Activated CD8-positive, alpha-beta memory T cell treated with anti-CD3 and anti-CD28 coated beads for 48 hours (primary cell): ENCODE data around the gene TEPSIN.

Experiments used
- DNase-seq, 3 experiments: peaks; one replicate each; pipeline ENCODE4 v3.0.0-alpha.2; 2020; ENCODE audit warnings: low read depth in 2 of 3, low spot score in 2 of 3

TEPSIN gene

DNA sequence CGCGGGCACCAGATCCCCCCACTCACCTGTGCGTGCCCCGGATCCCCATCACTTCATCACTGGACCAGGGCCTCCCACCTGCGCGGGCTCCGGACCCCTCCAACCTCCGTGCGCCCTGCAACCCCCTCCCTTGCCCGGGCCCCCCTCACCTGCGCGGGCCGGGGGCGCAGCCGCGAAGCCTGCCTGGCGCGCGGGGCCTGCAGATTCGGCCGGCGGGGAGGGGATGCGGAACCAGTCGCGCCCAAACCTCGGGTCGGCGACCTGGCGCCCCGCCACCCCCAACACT is 16.3 kb downstream of the TEPSIN start:
- no peak for DNase-seq

DNA sequence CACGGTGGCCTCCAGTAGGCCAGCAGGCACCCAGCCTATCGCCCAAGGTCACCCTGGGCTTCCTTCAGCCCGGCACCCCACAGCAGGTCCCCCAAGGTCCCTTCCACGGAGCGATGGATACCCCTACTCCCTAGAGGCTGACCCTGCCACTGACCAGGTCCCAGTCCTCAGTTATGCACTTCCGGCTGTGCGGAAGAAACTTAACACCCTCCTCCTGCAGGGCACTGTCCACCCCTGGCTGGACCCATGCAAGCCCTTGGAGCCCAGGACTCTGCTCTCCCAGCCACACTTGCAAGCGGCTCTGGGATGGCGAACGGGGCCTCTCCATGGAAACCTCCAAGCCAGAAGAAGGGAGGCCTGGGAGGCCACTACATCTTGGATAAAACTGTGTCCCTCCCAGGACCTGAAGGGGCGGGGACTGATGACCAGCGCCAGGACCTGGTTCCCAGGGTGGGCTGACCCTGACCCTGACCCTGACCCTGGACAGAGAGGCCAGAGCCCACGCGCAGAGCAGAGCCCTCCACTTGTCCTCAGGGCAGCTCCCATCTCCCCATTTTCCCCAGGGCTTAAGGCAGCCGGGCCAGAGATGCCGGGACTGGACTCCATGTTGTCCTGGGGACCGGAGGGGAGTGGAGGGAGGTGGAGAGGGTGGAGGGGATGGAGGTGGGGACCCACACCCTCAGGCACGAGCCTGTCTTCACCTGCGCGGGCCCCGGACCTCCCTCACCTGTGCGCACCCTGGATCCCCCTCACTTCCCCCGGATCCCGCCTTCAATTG is 16.8 kb downstream of the TEPSIN start:
- DNase-seq, result no peak

DNA sequence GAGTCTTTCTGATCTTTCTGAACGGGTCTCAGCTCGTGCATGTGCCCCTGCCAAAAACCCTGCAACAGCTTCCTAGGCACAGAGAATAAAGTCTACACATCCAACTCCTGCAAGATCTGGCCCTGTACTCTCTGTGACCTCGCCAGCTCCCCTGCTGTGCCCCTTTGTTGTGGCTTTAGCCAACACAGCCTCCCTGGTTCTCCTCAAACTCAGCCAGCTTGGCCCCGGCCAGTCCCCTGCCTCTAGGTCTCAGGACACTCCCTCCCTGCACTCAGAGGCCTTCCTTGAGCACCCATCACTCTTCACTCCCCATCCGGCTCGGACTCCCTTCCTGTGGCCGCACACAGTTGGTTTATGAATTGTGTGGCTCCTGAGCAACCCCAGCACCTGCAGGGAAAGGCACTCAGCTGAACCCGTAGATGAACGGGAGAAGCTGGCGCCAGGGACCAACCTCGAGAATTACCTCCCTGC is 17.4 kb downstream of the TEPSIN start:
- DNase-seq, result no peak

DNA sequence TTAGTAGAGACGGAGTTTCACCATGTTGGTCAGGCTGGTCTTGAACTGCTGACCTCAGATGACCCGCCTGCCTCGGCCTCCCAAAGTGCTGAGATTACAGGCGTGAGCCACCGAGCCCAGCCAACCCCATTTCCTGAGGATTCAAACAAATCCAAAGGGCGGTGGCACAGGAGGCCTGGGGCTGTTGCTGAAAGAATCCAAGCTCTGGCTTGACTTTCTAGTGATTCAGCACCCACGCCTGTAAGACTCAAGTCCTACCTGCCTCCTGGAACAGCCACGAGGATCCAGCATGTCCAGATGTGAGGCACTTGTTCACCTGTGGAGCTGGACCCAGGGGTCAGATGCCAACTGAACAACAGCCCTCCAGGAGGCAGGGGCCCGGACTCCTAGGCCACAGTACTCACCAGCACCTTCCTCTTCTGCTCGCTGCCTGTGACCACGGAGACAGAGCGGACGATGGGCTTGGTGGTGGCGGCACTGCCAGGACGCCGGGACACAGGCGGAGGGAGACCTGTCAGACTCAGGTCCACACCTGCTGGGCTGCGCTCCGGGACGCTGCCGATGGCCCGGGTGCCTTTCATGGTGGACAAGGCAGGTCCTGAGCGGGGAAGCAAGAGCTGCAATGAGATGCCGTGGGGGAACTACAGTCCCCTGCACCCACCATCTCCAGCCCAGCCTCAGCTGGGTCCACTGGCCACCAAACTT is 19.2 kb downstream of the TEPSIN start:
- DNase-seq, result no peak

DNA sequence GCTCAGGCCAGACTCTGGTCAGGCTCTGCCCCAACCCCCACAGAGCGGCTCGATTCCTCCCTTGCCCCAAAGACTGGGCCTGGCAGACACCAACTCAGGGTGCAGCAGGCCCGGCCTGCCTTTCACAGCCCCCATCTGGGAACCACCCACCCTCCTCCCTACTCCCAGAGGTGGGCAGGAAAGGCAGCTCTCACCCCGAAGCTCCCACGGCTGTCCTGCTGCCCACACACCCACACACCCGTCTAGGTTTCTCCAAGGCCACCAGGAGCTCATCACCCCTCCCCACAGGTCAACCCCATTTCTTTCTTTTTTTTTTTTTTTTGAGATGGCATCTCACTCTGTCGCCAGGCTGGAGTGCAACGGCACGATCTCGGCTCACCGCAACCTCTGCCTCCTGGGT is 19.9 kb downstream of the TEPSIN start:
- no peak for DNase-seq

DNA sequence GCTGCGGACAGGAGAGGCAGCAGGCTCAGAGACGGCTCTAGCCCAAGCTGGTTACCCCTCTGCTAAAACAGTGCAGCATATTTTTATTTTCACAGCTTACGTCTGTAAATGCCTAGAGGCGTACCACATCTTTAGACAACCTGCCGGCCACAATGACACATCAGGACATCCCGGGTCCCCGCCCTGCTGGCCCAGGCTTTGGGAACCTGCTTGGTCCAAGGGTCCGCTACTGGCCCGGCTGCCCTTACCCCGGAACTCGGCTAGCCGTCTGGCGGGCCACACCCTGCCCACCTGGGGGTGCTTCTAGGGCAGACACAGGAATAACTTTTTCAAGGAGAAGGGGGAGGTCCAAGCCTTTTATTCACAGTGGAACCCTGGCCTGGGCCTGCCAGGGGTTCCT is 20.4 kb downstream of the TEPSIN start:
- no peak for DNase-seq

DNA sequence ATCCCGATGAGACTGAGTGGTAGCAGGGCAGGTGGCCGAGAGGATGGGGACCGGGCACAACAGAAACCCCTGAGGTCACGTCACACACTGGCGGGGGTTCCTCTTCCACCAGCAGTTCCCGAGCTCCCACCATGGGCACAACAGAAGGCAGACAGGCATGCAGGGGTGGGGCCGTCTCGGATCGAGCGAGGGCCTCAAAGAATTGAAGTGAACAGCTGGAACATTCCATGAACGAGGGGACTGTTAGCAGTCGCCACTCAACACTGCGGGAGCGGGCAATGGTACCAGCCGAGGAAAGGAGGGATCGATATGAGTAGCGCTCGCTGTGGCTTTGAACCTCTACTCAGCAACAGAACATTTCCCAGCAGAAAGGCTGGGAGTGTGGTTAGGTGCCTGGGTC is 21.4 kb downstream of the TEPSIN start:
- no peak for DNase-seq

DNA sequence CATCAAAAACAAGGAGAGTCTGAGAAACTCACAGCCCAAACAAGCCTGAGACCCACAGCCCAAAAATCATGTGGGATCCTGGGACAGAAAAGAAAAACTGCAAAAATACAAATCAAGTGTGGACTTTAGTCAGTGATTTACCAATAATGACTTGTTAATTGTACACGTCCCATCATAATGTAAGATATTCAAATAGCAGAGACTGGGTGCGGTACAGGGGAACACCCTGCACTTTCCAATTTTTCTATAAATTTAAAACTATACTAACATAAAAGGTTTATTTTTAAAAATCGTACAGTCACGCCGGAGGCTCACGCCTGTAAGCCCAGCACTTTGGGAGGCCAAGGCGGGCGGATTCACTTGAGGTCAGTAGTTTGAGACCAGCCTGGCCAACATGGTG is 24.9 kb downstream of the TEPSIN start:
- DNase-seq, result no peak

DNA sequence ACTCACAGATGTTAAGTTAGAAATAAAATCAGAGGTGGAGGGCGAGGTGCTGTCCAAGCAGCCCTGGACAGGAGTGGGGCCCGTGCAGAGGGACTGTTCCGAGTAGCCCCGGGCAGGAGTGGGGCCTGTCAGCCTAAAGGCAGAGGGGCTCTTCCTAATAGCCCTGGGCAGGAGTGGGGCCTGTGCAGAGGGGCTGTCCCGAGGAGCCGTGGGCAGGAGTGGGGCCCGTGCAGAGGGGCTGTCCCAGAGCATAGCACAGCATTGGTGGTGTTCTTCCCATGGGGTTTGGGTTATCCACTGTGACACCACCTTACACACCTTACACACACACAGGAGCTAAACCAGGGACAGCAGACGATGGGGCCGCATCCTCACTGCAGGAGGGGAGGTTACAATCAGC is 26.5 kb downstream of the TEPSIN start:
- DNase-seq, result no peak

DNA sequence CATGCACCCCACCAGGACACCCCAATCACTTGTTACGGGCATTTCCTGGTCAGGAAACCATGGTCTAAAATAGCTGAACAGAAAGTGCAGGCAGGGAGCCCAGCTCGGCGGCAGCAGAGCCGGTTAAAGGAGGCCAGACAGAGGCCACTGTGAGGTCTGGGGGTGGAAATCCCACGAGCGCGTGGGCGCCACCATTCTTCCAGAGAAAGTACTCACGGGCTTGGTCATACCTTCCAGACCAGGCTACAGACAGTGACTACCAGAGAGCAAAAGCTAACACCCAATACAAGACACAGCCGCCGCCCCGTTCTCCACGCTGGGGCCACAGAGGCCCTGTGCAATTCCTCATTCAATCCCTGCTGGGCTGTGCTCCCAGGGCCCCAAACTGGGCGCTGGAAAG is 28.0 kb downstream of the TEPSIN start:
- DNase-seq, result no peak

DNA sequence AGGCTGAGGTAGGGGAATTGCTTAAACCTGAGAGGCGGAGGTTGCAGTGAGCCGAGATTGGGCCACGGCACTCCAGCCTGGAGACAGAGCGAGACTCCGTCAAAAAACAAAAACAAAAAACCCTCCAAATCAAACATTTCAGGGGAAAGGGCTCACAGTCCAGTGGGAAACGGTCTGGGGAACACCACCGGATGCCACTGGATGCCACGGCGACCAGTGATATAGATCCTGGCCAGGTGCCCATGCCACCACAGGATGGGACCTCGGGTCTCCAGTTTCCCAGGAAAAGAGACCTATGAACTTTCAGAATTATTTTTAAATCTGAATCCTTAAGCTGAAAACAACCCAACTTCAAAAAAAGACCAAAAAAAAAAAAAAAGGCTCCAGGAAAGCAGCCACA is 28.4 kb downstream of the TEPSIN start:
- DNase-seq, result no peak

DNA sequence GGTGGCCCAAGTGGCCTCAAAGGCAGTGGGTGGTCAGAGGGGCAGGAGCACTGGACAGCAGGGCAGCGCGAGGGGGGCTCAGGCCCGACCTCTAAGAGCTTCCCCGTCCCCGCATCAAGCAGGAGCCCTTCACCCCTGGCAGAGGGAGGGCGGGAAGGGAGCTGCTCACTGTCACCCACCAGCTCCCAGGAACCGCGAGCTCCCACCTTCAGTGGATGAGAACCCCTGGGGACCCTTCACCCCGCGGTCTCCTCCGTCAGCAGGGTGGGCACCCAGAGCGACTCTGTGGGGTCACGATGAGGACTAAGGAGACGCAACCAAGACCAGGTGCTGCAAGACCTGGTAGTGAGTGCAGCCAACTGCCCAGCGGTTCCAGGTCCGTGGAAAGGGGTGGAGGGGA is 29.7 kb downstream of the TEPSIN start:
- no peak for DNase-seq

DNA sequence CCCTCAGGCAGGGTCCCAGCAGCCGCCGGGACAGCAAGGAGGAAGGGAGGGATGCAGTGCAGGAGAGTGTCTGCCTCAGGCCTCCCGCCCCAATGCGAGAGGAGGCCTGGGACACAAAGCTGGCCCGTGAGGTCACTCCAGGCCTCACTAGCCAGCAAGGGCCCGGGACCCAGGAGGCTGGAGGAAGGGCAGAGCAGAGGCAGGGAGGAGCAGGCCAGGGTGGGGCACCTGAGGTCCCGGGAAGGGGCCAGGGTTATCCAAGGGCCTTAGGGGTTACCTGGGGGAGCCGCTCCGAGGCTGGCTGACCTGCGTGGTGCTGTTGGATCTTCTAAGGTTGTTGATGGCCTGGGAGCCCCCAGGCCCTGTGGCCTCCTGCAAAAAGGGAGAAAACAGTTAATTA is 30.2 kb downstream of the TEPSIN start:
- DNase-seq, result no peak

DNA sequence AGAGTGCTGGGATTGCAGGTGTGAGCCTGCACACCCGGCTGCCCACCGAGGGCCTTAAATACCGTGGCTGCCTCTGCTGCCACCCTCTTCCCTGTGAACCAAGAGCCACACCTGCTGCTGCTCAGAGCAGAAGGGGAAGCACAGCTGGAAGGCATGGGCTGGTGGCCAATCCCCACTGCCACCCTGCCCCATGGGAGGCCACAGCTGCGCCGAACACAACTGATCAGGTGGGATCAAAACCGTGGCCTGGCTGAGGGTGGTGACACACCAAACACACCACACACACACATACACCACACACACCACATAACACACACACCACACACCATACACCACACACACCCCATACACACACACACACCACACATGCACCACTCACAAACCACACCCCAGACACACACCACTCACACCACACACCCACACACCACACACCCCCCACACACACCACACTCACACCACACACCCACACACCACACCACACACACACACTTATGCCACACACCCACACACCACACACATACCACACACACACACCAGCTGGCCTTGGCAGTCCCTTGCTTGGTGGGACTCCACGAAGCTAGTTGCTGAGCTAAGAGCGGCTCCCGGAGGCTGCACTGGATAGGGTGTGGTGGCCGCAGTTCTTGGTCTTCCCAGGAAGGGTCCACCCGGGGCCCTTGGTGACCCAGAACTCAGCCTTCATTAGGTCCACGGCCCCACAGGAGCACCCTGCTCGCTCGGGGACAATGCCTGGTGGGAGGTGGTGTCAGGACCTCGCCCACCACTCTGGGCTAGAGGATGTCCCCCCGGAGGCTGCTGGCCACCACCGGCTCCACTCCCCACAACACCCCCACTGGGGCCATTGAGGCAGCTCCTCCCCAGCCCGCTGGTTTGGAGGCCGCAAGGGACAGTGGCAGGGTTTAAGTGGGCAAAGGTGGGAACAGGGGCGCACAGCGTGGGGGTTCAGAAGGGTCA is 31.0 kb downstream of the TEPSIN start:
- DNase-seq, result no peak

DNA sequence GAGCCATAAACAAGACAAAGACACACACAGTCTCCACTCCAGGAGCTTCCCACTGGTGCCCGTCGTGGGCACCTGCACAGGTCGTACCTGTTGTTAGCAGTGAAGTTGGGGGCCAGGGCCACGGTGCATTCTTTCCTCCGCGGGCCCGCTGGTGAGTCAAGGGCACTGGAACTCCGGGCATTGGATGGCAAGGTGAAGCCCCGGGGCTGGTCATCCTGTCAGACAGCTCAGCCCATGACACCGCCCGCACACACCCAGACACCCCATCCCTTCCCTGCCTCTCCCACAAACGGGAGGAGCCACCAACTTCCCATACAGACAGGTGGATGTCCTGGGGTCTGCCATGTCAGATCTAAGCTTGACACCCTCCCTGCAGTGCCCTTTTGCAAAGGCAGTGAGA is 32.2 kb downstream of the TEPSIN start:
- no peak for DNase-seq

DNA sequence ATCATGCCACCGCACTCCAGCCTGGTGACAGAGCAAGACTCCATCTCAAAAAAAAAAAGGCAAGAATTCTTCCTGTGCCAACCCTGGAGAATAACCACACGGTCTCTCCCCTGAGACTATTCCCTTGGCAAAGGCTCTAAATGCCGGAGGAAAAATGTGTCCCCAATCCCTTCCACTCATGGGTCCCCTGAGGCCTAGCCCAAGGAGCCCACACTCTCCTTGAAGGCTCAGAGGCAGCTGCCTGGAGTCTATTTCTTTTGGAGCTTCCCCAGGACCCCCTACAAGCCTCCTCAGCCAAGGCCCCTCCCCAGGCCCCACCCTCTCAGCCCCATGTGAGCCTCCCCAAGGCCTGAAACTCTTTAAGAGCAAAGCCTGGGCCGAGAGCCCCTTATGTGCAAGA is 32.7 kb downstream of the TEPSIN start:
- no peak for DNase-seq

DNA sequence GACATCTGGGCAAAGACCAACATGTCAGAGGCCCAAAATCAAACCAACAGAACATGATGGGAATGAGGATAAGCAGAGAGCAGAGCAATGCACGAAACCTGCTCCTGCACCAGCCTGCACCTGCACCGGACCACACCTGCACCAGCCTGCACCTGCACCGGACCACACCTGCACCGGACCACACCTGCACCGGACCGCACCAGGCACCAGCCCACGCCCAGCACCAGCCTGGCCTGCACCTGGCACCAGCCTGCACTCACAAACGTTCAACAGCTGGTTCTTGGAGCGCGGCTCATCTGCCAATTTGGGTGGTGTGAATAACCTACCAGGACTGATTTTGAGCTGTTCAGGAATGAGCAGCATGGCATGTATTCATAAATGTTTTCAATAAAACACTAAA is 34.3 kb downstream of the TEPSIN start:
- no peak for DNase-seq

DNA sequence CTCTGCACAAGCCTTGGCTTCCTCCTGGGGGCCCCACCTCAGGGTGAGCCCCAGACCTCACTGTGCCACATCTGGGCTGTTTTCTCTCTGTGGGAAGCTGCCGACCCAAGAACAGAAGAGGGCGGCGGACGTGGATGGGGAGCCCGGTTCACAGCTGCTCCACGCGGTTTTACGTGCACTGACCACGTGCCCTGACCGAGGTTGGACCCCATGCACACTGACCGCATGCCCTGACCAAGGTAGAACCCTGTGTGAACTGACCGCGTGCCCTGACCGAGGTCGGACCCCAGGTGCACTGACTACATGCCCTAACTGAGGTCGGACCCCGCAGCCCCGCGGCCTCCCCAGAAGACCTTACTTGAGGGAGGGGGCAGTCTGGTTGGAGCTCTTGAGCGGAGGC is 35.7 kb downstream of the TEPSIN start:
- no peak for DNase-seq

DNA sequence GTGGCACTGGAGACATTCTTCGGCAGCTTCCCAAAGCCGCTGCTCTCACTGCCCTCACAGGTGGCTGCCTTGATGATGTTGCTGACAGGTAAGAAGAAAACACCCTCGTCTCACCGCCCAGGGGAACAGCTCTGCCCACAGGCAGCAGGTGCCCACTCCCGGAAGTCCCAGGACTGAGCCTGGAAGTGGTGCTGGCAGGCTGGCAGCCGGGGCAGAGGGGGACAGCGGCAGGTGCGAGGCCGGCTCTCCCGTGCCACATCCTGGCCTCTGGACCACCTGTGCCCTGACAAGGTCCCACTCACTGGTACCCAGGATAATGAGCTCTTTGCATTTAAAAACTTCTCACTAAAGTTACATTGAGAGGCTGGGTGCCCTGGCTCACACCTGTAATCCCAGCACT is 36.5 kb downstream of the TEPSIN start:
- DNase-seq, result no peak

DNA sequence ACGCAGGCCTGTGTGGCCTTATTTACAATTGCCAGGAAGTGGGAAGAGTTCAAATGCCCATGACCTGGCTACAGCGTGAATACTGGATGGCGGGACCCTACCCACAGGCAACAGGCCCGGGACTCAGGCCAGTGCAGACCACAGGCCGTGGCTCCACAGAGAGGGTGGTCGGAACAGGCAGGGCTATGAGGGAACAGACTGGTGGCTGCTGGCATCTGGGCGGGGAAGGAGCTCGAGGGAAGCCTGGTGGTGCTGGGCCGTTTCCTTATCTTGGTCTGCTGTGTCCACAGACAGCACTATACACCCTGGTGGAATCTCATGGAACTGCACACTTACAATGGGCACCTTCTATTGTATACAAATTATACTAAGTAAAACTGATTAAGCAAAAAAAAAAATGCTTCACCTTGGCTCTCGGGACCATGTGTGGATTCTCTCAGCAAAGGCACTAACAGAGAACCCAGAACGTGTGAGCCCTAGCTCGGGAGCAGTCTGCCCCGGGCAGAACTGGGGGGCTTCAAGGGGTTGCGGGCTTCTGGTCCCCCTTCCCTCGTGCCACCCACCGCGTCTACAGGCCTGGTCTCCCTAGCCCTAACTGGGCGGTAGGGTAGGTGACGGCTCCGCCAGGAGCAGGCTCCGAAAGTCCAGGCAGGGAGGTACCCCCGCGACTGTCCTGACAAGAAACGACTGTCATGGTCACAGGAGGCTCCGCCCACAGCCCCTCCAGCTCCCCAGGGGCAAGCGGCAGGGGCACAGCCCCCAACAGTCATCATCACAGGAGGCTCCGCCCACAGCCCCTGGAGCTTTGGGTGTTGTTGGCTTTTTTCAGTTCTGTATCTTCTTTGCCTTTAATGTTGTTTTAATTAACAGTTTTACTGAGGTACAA is 37.9 kb downstream of the TEPSIN start:
- DNase-seq, result no peak

DNA sequence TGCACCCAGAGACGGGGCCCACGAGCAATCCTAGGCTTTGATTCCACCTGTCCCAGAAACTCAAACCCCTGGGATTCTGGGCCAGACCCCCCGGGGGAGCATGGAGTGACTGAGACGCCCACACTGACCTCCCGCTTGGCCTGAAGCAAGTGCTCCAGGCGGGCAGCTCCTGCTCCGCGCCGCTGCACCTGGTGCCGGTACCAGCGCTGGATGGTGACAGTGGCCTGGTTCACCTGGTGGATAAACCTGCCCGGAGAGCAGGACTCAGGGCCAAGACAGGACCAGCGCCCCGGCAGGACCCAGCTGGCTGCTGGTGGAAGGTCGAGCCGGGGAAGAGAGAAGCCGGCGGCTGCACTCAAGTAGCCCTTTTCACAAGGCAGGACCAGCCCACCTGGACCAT is 38.7 kb downstream of the TEPSIN start:
- DNase-seq, result no peak
